Activated CD4-positive, alpha-beta T cell treated with anti-CD3 and anti-CD28 coated beads for 4 hours (primary cell): ENCODE measurements around the gene ZDHHC11B.
"Not testable (repeated sequence)": the region's sequence is repeated elsewhere in the genome, so short reads cannot be mapped to it uniquely, and the experiment has no call there.

Experiments
- DNase-seq, 2 donors: peaks; one replicate each; pipeline ENCODE4 v3.0.0-alpha.2; 2020

Gene ZDHHC11B

DNA sequence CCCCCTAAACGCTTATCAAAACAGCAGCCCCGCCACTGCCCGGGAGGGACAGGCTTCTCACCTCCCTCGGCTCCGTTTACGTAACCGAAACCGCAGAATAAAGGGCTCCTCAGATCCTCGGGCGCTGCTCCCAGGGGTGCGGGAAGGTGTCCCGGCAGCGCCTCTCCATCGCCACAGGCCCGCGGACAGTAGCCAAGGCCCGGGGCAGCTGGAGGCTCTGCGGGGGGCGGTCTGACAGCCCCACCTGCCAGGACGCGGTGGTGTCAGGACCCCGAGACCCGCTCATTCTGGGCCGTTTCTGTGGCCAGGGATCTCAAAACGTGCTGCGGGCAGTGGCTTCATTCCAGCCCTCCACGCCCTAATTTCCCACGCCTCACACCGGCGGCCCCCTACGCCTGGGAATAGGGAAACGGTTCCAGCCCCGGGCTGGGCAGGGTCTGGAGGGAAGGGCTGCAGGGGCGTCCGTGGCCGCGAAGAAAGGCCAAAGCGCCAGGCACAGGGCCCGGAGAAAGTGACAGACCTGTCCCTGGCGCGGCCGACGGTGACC lies 575 bp downstream of the ZDHHC11B start:
- DNase-seq, result peak in 1 of 2 donors; percentile 40

GRCh38 chr5:783049-783802 lies 1.3 kb downstream of the ZDHHC11B start:
- peak in 1 of 2 donors; percentile 37 for DNase-seq

GRCh38 chr5:782356-782755 lies 2.2 kb downstream of the ZDHHC11B start:
- not testable (repeated sequence) for DNase-seq

DNA sequence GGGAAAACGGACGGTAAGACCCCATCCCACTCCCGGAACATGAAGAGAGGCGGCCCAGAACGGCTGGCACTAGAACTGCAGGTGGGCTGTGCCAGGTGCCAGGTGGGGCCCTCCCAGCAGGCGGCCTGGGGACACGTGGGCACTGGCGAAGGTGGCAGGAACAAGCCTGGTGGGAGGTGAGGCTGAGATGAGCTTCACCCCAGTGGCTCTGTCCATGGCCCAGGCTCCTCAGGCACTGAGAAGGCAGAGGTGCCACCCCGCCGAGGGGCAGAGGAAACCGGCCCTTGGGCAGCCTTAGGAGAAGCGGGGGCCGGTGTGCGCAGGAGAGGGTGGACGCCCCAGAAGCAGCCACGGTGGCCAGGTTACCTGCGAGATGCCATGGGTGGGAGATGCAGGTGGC lies 4.0 kb downstream of the ZDHHC11B start:
- DNase-seq, result not testable (repeated sequence)

- not testable (repeated sequence) for DNase-seq
These were observed 5.6 kb downstream of the ZDHHC11B start for GRCh38 chr5:778967-779366.

GRCh38 chr5:778421-778820 lies 6.1 kb downstream of the ZDHHC11B start:
- DNase-seq, result not testable (repeated sequence)

DNA sequence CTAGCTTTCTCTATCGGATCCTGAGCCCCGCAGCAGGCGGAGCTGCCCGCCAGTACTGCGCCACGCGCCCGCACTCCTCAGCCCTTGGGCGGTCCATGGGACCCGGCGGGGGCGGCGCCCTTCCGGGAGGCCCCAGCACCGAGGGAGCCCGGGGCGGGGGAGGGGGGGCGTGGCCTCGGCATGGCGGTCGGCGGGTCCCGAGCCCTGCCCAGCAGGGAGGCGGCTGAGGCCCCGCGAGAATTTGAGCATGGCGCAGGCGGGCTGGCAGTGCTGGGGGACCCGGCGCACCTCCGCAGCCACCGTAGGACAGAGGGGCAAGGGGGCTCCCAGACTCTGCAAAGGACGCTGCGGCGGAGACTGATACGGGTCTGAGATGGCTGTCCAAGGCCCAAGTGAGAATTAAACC lies 6.8 kb downstream of the ZDHHC11B start:
- no peak for DNase-seq

DNA sequence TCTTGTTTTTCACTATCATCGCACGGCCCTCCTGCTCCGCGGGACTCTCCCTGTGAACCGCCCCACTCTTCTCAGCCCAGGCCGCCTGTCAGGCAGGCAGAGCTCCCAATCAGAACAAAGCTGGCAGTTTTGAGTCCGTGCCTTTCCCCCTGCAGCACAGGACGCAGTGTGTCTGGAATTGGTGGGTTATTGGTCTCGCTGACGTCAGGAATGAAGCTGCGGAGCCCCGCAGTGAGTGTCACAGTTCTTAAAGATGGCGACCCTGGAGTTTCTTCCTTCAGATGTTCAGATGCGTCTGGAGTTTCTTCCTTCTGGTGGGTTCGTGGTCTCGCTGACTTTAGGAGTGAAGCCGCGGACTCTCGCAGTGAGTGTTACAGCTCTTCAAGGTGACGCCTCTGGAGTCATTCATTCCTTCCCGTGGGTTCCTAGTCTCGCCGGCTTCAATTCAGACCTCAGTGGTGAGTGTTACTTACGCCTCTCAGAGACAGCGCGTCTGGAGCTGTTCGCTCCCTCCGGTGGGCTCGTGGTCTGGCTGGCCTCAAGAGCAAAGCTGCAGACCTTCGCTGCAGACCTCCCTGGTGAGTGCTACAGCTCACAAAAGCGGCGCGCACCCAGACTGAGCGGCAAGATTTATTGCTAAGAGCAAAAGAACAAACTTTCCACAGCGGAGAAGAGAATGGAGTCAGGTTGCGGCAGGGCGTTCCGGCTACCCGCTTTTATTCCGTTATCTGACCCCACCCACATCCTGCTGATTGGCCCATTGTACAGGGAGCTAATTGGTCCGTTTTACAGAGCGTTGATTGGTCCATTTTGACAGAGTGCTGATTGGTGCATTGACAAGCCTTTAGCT lies 7.4 kb downstream of the ZDHHC11B start:
- no peak for DNase-seq

DNA sequence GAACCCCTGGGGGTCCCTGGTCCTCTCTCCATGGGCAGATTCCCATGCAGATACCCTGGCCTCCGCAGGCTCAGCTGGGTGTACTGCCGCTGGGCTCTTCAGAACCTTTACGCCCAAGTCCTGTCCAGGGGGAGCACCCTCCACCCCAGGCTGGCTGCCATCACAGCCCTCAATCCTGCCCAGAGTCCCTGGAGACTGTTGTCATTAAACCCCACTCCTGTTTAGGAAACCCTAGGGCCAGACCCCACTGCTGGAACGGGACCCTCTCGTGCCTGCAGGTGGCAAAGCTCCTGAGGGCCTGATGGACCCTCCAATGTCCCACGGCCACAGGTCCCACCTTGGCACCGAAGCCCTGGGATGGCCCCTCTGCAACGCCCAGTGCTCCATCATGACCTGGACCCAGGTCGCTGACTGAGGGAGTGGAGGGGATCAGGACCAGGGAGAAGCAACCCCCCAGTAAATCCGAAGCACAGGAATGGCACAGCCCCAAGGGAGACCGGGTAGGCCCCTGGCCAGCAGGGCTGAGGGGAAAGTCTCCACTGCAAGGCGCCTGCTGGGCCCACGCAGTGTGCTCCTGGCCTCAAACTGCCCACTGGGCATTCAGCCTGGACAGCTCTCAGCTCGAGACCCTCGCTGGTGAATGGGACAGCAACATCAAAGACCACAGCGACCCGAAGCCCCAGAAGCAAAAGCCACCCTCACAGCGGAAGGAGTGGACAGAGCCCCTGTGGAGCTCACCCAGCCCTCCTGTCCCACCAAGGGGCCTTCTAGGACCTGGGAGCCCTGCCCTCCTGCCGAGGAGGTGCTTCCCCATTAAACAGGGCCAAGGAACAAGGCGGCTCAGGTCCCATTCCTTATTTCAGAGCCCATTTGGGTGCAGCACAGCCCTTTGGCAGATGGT lies 8.3 kb downstream of the ZDHHC11B start:
- no peak for DNase-seq

DNA sequence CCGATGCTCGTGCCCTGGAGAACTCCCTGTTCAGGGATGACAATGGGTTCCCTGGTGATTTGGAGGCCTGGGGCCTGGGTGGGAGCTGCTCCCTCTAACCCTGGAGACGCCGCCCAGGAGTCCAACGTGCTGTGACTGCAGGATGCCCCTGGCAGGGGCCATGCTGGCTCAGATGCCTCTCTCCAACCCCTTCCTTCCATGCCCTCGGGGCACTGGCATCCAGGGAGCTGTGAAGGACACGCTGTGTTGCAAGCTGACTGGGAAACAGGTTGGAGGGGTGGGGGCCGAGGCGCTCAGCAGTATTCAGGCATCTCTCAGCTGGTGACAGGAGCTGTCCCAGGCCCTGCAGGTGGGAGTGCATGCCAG lies 9.0 kb downstream of the ZDHHC11B start:
- not testable (repeated sequence) for DNase-seq

DNA sequence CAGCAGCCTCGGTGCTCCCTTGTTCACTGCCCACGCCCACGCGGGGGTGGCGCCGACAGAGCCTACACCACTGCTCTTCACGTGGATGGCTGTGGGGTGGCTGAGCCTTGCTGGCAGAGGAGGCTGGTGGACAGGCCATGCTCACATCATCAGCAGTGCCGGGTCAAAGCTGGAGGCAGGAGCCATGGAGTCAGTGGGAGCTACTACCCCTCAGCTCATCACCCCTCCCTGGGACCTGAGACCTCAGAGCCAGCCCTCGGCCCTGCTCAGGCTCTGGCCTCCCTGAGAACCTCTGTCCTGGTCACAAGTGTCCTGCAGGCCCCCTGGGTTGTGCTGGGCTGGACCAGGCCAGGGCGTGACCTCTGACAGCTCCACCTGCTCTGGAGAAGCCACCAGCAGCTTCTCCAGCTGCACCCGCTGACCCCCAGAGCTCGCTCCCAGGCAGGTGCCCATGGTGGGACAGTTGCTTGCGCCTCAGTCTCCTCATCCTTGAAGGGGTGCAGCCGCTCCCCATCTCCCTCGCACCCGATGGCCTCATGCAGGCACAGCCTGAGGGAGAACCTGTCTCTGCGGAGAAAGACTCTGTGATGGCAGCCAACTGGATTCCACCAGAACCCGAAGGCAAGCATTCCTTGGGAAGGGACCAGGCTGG lies 9.5 kb downstream of the ZDHHC11B start:
- not testable (repeated sequence) for DNase-seq

GRCh38 chr5:774304-774703 lies 10.2 kb downstream of the ZDHHC11B start:
- DNase-seq, result not testable (repeated sequence)

- no peak for DNase-seq
These were observed 10.8 kb downstream of the ZDHHC11B start for GRCh38 chr5:773517-774264.

- DNase-seq, result not testable (repeated sequence)
These were observed 11.6 kb downstream of the ZDHHC11B start for GRCh38 chr5:772931-773330.

GRCh38 chr5:772547-772890 lies 12.0 kb downstream of the ZDHHC11B start:
- not testable (repeated sequence) for DNase-seq

- DNase-seq, result not testable (repeated sequence)
These were observed 12.5 kb downstream of the ZDHHC11B start for GRCh38 chr5:771841-772546.

- not testable (repeated sequence) for DNase-seq
These were observed 13.3 kb downstream of the ZDHHC11B start for GRCh38 chr5:771087-771781.

DNA sequence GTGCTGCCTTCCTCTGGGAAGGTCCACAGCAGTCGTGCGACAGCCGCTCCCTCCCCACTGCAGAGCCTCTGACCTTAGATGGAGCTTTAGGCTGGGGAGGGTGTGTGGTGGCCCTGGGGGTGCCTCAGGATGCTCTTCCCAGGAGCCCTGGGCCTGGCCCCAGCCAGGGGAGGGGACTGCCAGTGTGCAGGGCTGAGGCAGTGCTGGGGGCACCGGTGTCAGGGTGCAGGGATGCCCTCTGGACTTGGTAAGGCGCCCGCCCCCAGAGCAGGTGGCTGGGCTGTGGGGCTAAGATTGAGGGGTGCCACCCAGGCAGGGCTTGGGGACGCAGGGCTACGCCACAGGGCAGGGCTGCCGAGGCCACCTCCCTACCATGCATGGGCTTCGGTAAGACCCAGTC lies 13.9 kb downstream of the ZDHHC11B start:
- DNase-seq, result not testable (repeated sequence)

DNA sequence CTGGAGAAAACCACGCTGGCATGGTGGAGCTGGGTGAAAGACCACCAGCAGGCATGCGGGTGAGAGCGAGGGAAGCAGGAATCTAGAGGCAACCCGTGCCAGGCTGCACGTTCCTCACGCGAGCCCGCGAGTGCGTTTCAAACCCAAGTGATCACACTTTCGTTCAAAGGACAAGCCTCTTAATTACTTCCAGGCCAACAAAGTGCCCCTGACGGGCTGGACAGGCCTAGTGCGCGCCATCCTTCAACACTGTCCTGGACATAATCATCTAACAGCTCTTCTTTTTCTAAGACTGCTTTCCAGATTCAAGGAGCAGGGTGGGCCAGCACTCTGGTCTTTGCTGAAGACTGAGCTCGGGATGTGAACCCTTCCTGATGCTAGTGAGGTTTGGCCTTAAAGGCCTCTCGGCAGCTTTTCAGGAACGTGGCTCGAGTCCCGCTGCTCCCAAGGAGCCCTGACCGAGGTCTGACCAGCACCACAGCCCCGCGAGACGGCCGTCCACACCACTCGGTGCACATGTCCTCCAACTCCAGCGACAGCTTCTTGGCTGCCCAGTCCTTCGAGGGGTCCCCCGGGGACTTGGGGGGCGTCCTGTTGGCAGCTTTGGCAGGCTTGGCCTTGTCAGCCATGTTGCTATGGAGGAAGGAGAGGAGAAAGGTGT lies 14.9 kb downstream of the ZDHHC11B start:
- not testable (repeated sequence) for DNase-seq
